HepG2 (cell line): ENCODE measurements around the gene SMYD4. TPM values are rescaled to one million over a fixed set of nuclear protein-coding genes. Genes with fewer than 3 reads are reported as not detected.

ENCODE experiments used
- ATAC-seq: fragments of 200-7000 bp; cut with Tn5 transposase; 3 replicates; pipeline ENCODE4 v1.9.1; 2020; ENCODE audit warnings: mild to moderate bottlenecking, moderate library complexity
- BruUV-seq: library from RNA; stranded (reverse); fragments of 400-500 nt; replicated peaks from 2 replicates; lab custom pipeline; 2021; lab: Mats Ljungman, UMichigan
- CTCF ChIA-PET: fragments of 300-600 bp; formaldehyde crosslinking; extraction: SDS; loops from one replicate; lab custom pipeline; 2021; ENCODE audit warnings: low total read pairs, inconsistent platforms, low intra/inter-chr PET ratio; lab: Yijun Ruan, JAX
- POLR2A ChIA-PET: fragments of 350-600 bp; sonication (Branson Sonifier 250); formaldehyde crosslinking; loops from one replicate; lab custom pipeline; 2020; ENCODE audit warnings: antibody characterized with exemption, inconsistent platforms; lab: Yijun Ruan, JAX
- DNase-seq: peaks from one replicate; pipeline ENCODE4 v3.0.0-alpha.2; 2015; ENCODE audit warnings: low spot score
- FAIRE-seq: peaks from 3 replicates; lab custom pipeline; 2011; peaks lifted over from hg19 to GRCh38; lab: Jason Lieb, UNC
- H2AFZ ChIP-seq: one replicate; pipeline ENCODE4 v1.6.1; 2011; ENCODE audit warnings: low read length, inconsistent platforms
- H3K27ac ChIP-seq: fragments of 300-600 bp; 3 replicates; pipeline ENCODE4 v1.8.0; 2011; ENCODE audit warnings: mixed run types, mild to moderate bottlenecking, mixed read lengths, low read length, inconsistent platforms; ENCODE audit not compliant: insufficient read depth; ENCODE audit errors: extremely low read length
- H3K27me3 ChIP-seq, 2 experiments: fragments of 200-600 bp in 1 of 2; 2 replicates in 1 of 2; 3 replicates in 1 of 2; pipeline versions ENCODE4 v1.6.0 to v1.8.0; 2011; ENCODE audit warnings: low read length in 2 of 2, mild to moderate bottlenecking in 2 of 2, moderate library complexity in 2 of 2, inconsistent platforms in 1 of 2; ENCODE audit not compliant: insufficient read depth in 2 of 2, control insufficient read depth in 1 of 2
- H3K36me3 ChIP-seq, 2 experiments: fragments of 200-600 bp in 1 of 2; replicated peaks in 1 of 2; 2 replicates in 1 of 2; 3 replicates in 1 of 2; pipeline versions ENCODE4 v1.5.1 to v1.8.0; 2011; ENCODE audit warnings: low read length in 2 of 2, inconsistent platforms in 1 of 2; ENCODE audit not compliant: insufficient read depth in 2 of 2, control insufficient read depth in 1 of 2
- H3K4me1 ChIP-seq: 2 replicates; pipeline ENCODE4 v1.5.1; 2012; ENCODE audit warnings: low read length, inconsistent platforms; ENCODE audit not compliant: insufficient read depth
- H3K4me2 ChIP-seq: 2 replicates; pipeline ENCODE4 v1.6.0; 2011; ENCODE audit warnings: low read depth, low read length, inconsistent platforms
- H3K4me3 ChIP-seq, 3 experiments: fragments of 200-600 bp in 1 of 3; sonication (generic), shearing (Covaris generic) in 1 of 3; replicated peaks in 1 of 3; 2 replicates each; pipeline ENCODE4 v1.5.1; 2011 to 2016; ENCODE audit warnings: low read length in 3 of 3, inconsistent platforms in 2 of 3, low read depth in 2 of 3, mild to moderate bottlenecking in 2 of 3, control low read depth in 1 of 3, mixed read lengths in 1 of 3; ENCODE audit not compliant: insufficient read depth in 1 of 3
- H3K79me2 ChIP-seq: one replicate; pipeline ENCODE4 v1.6.1; 2011; ENCODE audit warnings: low read length, inconsistent platforms; ENCODE audit not compliant: insufficient read depth
- H3K9ac ChIP-seq: 2 replicates; pipeline ENCODE4 v1.6.0; 2011; ENCODE audit warnings: mild to moderate bottlenecking, low read depth, low read length, inconsistent platforms; ENCODE audit not compliant: insufficient read depth
- H3K9me3 ChIP-seq: 2 replicates; pipeline ENCODE4 v1.5.1; 2012; ENCODE audit warnings: mild to moderate bottlenecking, low read length
- H4K20me1 ChIP-seq: 2 replicates; pipeline ENCODE4 v1.6.0; 2011; ENCODE audit warnings: inconsistent platforms, mild to moderate bottlenecking, low read length, moderate library complexity; ENCODE audit not compliant: insufficient read depth
- HHEX ChIP-seq: IDR thresholded peaks from 2 replicates; pipeline ENCODE4 v1.6.1; 2016; ENCODE audit warnings: control low read depth
- MAZ ChIP-seq, 2 experiments: sonication (generic) in 1 of 2; formaldehyde crosslinking in 1 of 2; IDR thresholded peaks; 2 replicates each; pipeline versions ENCODE4 v1.5.0 to v1.6.1; 2012 to 2020; ENCODE audit warnings: low read depth in 2 of 2, mild to moderate bottlenecking in 2 of 2, borderline replicate concordance in 1 of 2, improper control_type of control experiment in 1 of 2, low read length in 1 of 2, missing genetic modification reagents in 1 of 2, moderate library complexity in 1 of 2
- MZF1 ChIP-seq: sonication (generic); formaldehyde crosslinking; IDR thresholded peaks from 2 replicates; pipeline ENCODE4 v1.8.1; 2023; ENCODE audit warnings: mild to moderate bottlenecking, missing genetic modification reagents, borderline replicate concordance
- PLRG1 ChIP-seq: fragments of 450-650 bp; conservative IDR thresholded peaks from 2 replicates; pipeline ENCODE4 v1.6.1; 2016
- POLR2AphosphoS2 ChIP-seq: IDR thresholded peaks from 2 replicates; pipeline ENCODE4 v1.6.1; 2011; ENCODE audit warnings: low read depth, low read length, improper control_type of control experiment
- RORA ChIP-seq: sonication (generic); formaldehyde crosslinking; IDR thresholded peaks from 2 replicates; pipeline ENCODE4 v1.5.0; 2020; ENCODE audit warnings: mild to moderate bottlenecking, missing genetic modification reagents, moderate library complexity
- SIN3B ChIP-seq: fragments of 150-350 bp; IDR thresholded peaks from 2 replicates; pipeline ENCODE4 v1.6.1; 2014; ENCODE audit warnings: low read length
- SMC3 ChIP-seq: IDR thresholded peaks from 2 replicates; pipeline ENCODE4 v1.6.1; 2011; ENCODE audit warnings: low read length, improper control_type of control experiment
- SOX13 ChIP-seq, 3 experiments: fragments of 450-650 bp in 1 of 3; sonication (generic) in 1 of 3; formaldehyde crosslinking in 1 of 3; IDR thresholded peaks in 2 of 3; conservative IDR thresholded peaks in 1 of 3; 2 replicates each; pipeline versions ENCODE4 v1.5.0 to v1.6.1; 2016 to 2020; ENCODE audit warnings: antibody characterized with exemption in 1 of 3, mild to moderate bottlenecking in 1 of 3, missing compliant biosample characterization in 1 of 3, missing genetic modification reagents in 1 of 3, moderate library complexity in 1 of 3
- SRF ChIP-seq: IDR thresholded peaks from 2 replicates; pipeline ENCODE4 v1.6.1; 2011; ENCODE audit warnings: mild to moderate bottlenecking, low read depth, low read length, moderate library complexity
- ZFP1 ChIP-seq: IDR thresholded peaks from 2 replicates; pipeline ENCODE4 v1.6.1; 2016
- ZFY ChIP-seq: sonication (generic); formaldehyde crosslinking; IDR thresholded peaks from 2 replicates; pipeline ENCODE4 v1.4.0; 2020; ENCODE audit warnings: missing genetic modification reagents
- ZNF138 ChIP-seq: sonication (generic); formaldehyde crosslinking; IDR thresholded peaks from 2 replicates; pipeline ENCODE4 v1.5.0; 2020; ENCODE audit warnings: mild to moderate bottlenecking, low read depth, missing genetic modification reagents
- ZNF207 ChIP-seq: fragments of 450-650 bp; IDR thresholded peaks from 2 replicates; pipeline ENCODE4 v1.6.1; 2016; ENCODE audit warnings: antibody characterized with exemption, borderline replicate concordance
- ZNF362 ChIP-seq: sonication (generic); formaldehyde crosslinking; IDR thresholded peaks from 2 replicates; pipeline ENCODE4 v1.4.0; 2020; ENCODE audit warnings: missing genetic modification reagents, mild to moderate bottlenecking, borderline replicate concordance
- ZNF569 ChIP-seq: sonication (generic); formaldehyde crosslinking; IDR thresholded peaks from 2 replicates; pipeline ENCODE4 v1.5.0; 2020; ENCODE audit warnings: mild to moderate bottlenecking, missing genetic modification reagents, moderate library complexity, borderline replicate concordance
- ZNF780A ChIP-seq: sonication (generic); formaldehyde crosslinking; IDR thresholded peaks from 2 replicates; pipeline ENCODE4 v1.8.0; 2022; ENCODE audit warnings: mild to moderate bottlenecking, missing genetic modification reagents, moderate library complexity
- WGBS: methylation state at CpG from one replicate; pipeline ENCODE4 v1.1.6; 2017; ENCODE audit warnings: low lambda C conversion rate; 5-methylcytosine and 5-hydroxymethylcytosine counted together
- in situ Hi-C: cut with HindIII; loops from 2 replicates; pipeline ENCODE4 v1.10.0; 2017; ENCODE audit warnings: low pct_unique_long_range_greater_than_20kb; ENCODE audit not compliant: extremely low pct_ligation_motif_present
- intact Hi-C: fragments of 100-400 bp; cut with micrococcal nuclease; formaldehyde crosslinking; loops from one replicate; pipeline ENCODE4 v1.10.0; 2022; ENCODE audit not compliant: unreplicated experiment
- polyA plus RNA-seq, 8 experiments: library from polyadenylated mRNA; depleted of rRNA in 3 of 8; stranded (reverse) in 7 of 8; unstranded in 1 of 8; fragments of >200 nt; fragmentation: Illumina TruSeq in 4 of 8; extraction: Trizol in 4 of 8; gene quantifications; 2 replicates each; pipeline versions ENCODE4 v1.2.1 to v1.2.3, GENCODE V29; 2011 to 2016; ENCODE audit warnings: low read depth in 4 of 8, missing spikeins in 1 of 8, mixed read lengths in 1 of 8; ENCODE audit not compliant: insufficient read depth in 1 of 8
- total RNA-seq, 5 experiments: library from RNA; depleted of rRNA; stranded (reverse); fragments of >200 nt; fragmentation: Illumina TruSeq; extraction: Trizol; gene quantifications; 2 replicates each; pipeline ENCODE4 v1.2.3, GENCODE V29; 2016; ENCODE audit warnings: low read depth in 1 of 5
- TF ChIP-seq, protein P1 (sequence below): sonication (generic); formaldehyde crosslinking; conservative IDR thresholded peaks from 2 replicates; pipeline ENCODE4 v1.8.1; 2023; ENCODE audit warnings: missing genetic modification reagents
- TF ChIP-seq, protein P2 (sequence below): sonication (generic); formaldehyde crosslinking; conservative IDR thresholded peaks from 2 replicates; pipeline ENCODE4 v1.8.0; 2022; ENCODE audit warnings: missing genetic modification reagents
- TF ChIP-seq, protein P3 (sequence below): sonication (generic); formaldehyde crosslinking; IDR thresholded peaks from 2 replicates; pipeline ENCODE4 v1.5.1; 2020; ENCODE audit warnings: mild to moderate bottlenecking, missing genetic modification reagents, moderate library complexity

SMYD4 gene
- total and polyA plus RNA-seq, 2 of the 13 experiments (the other 11 are each of a cell fraction or from before 2014, with no cell fraction given): 7.4 to 11.3 TPM

DNA sequence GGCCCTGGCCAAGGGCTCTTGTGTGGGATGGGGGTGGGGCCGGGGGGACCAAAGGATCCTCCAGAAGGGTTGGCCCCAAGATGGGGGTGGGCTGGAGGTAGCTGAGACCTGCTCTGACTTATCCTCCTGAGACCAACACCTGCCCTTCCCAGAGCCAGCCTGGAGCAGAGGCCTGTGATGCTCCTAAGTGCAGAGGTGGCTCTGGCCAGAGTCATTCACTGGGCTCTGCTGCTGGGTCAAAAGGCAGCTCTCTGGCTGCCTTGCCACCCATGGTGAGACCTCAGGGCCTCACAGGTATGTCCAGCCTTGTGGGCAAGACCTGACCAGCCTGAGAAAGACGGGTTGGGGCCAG lies 86.6 kb downstream of the SMYD4 start:
- FAIRE-seq (no peak), DNase-seq (no peak), ATAC-seq (peak; percentile 76)
- CTCF ChIA-PET: no interaction called here
- Histone ChIP-seq H3K4me1 (peaks cover 59% of the 10 kb centered on the region), H3K9me3 (no peaks in the 10 kb centered on the region), H3K9ac (peak overlapping the region; percentile 80), H3K4me2 (peak overlapping the region; percentile 83), H3K79me2 (peaks cover 32% of the 10 kb centered on the region), H4K20me1 (peaks cover 14% of the 10 kb centered on the region; the same call in 1 of the 2 replicates), H3K4me3 (peak overlapping the region; percentile 60 to 83 (median 73)), H3K36me3 (peaks cover 6 to 14% of the 10 kb centered on the region in 2 experiments; a peak in 4 of 5 replicates), H2AFZ (no peak overlapping the region), H3K27me3 (no peaks in the 10 kb centered on the region), H3K27ac (peak overlapping the region; percentile 84)
- BruUV-seq: no TSS peak
- POLR2A ChIA-PET: interaction anchor here (1.0 to 16.4 kb wide), 12 partner anchors 10 to 93 kb away, joined by 4 to 299 read pairs (median 6); partner anchors contain the start of genes RILP, SERPINF1 and WDR81
- no CpG with 5 or more reads among the region's 2 CpGs for WGBS
- in situ Hi-C loops: no loop called here
- intact Hi-C loops: loop anchor here (2.0 kb wide), 1 partner anchor 26 kb away; no protein-coding TSS in a partner anchor
- no peak for TF ChIP-seq HHEX (CRISPR knock-in tag)
- no peak for TF ChIP-seq SOX13 (IDR thresholded peaks at IDR 0.05)
- no peak for TF ChIP-seq SOX13 (CRISPR knock-in tag; conservative IDR thresholded peaks at IDR 0.05 in 1 of 2, IDR thresholded peaks at IDR 0.05 in 1 of 2)
- no peak for TF ChIP-seq ZNF569 (CRISPR knock-in tag)
- TF ChIP-seq MAZ (IDR thresholded peaks at IDR 0.05; ENCODE audit: borderline replicate concordance, low read depth, low read length): no peak
- no peak; the same call in 1 of the 2 replicates for TF ChIP-seq MAZ (CRISPR knock-in tag; IDR thresholded peaks at IDR 0.05; ENCODE audit: low read depth)
- TF ChIP-seq ZFY (CRISPR knock-in tag): peak; percentile 19; the same call in 1 of the 2 replicates
- TF ChIP-seq, protein P1, sequence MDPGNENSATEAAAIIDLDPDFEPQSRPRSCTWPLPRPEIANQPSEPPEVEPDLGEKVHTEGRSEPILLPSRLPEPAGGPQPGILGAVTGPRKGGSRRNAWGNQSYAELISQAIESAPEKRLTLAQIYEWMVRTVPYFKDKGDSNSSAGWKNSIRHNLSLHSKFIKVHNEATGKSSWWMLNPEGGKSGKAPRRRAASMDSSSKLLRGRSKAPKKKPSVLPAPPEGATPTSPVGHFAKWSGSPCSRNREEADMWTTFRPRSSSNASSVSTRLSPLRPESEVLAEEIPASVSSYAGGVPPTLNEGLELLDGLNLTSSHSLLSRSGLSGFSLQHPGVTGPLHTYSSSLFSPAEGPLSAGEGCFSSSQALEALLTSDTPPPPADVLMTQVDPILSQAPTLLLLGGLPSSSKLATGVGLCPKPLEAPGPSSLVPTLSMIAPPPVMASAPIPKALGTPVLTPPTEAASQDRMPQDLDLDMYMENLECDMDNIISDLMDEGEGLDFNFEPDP (CRISPR knock-in tag): no peak
- TF ChIP-seq SRF: no peak
- TF ChIP-seq, protein P2, sequence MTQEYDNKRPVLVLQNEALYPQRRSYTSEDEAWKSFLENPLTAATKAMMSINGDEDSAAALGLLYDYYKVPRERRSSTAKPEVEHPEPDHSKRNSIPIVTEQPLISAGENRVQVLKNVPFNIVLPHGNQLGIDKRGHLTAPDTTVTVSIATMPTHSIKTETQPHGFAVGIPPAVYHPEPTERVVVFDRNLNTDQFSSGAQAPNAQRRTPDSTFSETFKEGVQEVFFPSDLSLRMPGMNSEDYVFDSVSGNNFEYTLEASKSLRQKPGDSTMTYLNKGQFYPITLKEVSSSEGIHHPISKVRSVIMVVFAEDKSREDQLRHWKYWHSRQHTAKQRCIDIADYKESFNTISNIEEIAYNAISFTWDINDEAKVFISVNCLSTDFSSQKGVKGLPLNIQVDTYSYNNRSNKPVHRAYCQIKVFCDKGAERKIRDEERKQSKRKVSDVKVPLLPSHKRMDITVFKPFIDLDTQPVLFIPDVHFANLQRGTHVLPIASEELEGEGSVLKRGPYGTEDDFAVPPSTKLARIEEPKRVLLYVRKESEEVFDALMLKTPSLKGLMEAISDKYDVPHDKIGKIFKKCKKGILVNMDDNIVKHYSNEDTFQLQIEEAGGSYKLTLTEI (CRISPR knock-in tag): no peak
- no peak for TF ChIP-seq ZNF780A (CRISPR knock-in tag)
- no peak for TF ChIP-seq SIN3B
- no peak for TF ChIP-seq ZNF362 (CRISPR knock-in tag)
- no peak for TF ChIP-seq PLRG1
- TF ChIP-seq ZFP1 (CRISPR knock-in tag): no peak
- TF ChIP-seq ZNF207: no peak
- no peak for TF ChIP-seq SMC3
- no peak for TF ChIP-seq ZNF138
- TF ChIP-seq, protein P3, sequence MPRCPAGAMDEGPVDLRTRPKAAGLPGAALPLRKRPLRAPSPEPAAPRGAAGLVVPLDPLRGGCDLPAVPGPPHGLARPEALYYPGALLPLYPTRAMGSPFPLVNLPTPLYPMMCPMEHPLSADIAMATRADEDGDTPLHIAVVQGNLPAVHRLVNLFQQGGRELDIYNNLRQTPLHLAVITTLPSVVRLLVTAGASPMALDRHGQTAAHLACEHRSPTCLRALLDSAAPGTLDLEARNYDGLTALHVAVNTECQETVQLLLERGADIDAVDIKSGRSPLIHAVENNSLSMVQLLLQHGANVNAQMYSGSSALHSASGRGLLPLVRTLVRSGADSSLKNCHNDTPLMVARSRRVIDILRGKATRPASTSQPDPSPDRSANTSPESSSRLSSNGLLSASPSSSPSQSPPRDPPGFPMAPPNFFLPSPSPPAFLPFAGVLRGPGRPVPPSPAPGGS (CRISPR knock-in tag): no peak
- no peak for TF ChIP-seq MZF1 (CRISPR knock-in tag)
- TF ChIP-seq RORA (CRISPR knock-in tag): no peak
- no peak for TF ChIP-seq POLR2AphosphoS2
